ENCODE measurements around the gene CHST12.

DNA sequence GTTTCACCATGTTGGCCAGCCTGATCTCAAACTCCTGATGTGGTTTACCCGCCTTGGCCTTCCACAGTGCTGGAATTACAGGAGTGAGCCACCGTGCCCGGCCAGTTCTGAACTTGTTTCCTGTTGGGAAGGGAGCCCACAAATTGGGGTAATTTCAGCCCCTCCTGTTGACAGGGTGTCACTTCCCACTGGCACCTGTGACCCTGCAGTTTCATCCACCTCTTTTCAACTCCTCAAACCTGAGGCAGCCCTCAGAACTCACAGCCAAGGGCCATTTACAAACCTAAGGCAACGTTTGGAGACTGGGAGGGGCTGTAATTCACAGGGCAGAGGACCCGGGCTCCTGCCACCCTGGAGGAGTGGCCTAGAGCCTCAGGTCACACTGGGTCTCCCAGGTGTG lies 22.2 kb upstream of the CHST12 start:
- TF ChIP-seq, protein P1, sequence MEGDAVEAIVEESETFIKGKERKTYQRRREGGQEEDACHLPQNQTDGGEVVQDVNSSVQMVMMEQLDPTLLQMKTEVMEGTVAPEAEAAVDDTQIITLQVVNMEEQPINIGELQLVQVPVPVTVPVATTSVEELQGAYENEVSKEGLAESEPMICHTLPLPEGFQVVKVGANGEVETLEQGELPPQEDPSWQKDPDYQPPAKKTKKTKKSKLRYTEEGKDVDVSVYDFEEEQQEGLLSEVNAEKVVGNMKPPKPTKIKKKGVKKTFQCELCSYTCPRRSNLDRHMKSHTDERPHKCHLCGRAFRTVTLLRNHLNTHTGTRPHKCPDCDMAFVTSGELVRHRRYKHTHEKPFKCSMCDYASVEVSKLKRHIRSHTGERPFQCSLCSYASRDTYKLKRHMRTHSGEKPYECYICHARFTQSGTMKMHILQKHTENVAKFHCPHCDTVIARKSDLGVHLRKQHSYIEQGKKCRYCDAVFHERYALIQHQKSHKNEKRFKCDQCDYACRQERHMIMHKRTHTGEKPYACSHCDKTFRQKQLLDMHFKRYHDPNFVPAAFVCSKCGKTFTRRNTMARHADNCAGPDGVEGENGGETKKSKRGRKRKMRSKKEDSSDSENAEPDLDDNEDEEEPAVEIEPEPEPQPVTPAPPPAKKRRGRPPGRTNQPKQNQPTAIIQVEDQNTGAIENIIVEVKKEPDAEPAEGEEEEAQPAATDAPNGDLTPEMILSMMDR (IDR thresholded peaks at IDR 0.05), result no peak
- no peak for TF ChIP-seq POLR2A (IDR thresholded peaks at IDR 0.05)
